Measurements from ENCODE around the gene ITFG2. TPM values are rescaled to one million over a fixed set of nuclear protein-coding genes. Genes with fewer than 3 reads are reported as not detected.

The ITFG2 gene
- total and polyA plus RNA-seq, 2 of the 13 experiments (the other 11 are each of a cell fraction or from before 2014, with no cell fraction given), result 14.8 to 15.5 TPM

DNA sequence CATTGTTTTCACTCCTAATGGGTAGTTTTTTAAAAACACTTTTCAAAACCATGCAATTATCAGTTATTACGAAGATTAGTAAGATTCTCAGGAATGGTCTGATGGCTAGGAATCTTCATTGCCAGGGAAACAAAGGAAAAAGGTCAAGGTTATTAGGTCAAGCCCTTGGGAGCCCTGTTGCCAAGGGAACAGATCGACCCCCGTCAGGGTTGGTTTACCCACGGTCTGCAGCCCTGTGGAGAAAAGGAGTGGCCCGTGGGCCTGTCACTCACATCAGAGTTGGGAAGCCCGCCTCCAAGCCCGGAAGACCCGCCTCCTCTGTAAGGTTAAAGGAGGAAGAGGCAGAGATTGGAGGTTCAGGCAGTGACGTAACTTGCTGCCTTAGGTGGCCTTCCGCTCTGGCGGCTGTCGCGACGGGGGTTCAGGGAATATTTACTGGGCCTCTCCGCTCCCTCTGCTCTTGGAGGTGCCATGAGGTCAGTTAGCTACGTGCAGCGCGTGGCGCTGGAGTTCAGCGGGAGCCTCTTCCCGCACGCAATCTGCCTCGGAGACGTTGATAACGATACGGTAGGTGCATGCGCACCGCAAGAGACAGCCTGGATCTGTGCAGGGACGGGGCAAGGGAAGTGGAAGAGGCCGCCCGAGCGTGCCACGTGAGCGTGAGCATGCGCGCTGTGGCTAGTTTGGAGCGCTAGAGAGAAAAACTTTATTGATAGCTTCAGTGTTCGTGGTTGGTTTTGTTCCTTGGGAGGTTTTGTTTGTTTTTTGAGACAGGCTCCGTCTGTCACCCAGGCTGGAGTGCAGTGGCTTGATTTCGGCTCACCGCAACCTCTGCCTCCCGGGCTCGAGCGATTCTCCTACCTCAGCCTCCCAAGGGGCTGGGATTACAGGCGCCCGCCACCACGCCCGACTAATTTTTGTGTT is at the start of gene ITFG2 (continued):
- TF ChIP-seq, protein P1, sequence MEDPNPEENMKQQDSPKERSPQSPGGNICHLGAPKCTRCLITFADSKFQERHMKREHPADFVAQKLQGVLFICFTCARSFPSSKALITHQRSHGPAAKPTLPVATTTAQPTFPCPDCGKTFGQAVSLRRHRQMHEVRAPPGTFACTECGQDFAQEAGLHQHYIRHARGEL (CRISPR knock-in tag; IDR thresholded peaks at IDR 0.05), result no peak
- peak; percentile 93 for TF ChIP-seq SP2 (CRISPR knock-in tag; IDR thresholded peaks at IDR 0.05)
- peak; percentile 53; the same call in 1 of the 2 replicates for TF ChIP-seq SMAD3 (CRISPR knock-in tag; IDR thresholded peaks at IDR 0.05)
- peak; percentile 74 for TF ChIP-seq ZNF143 (CRISPR knock-in tag; IDR thresholded peaks at IDR 0.05)
- TF ChIP-seq RFX3 (CRISPR knock-in tag; IDR thresholded peaks at IDR 0.05), result peak; percentile 98
- TF ChIP-seq ASH2L (IDR thresholded peaks at IDR 0.05; ENCODE audit: insufficient read length, low read depth, low read length), result peak; percentile 95
- TF ChIP-seq, protein P2, sequence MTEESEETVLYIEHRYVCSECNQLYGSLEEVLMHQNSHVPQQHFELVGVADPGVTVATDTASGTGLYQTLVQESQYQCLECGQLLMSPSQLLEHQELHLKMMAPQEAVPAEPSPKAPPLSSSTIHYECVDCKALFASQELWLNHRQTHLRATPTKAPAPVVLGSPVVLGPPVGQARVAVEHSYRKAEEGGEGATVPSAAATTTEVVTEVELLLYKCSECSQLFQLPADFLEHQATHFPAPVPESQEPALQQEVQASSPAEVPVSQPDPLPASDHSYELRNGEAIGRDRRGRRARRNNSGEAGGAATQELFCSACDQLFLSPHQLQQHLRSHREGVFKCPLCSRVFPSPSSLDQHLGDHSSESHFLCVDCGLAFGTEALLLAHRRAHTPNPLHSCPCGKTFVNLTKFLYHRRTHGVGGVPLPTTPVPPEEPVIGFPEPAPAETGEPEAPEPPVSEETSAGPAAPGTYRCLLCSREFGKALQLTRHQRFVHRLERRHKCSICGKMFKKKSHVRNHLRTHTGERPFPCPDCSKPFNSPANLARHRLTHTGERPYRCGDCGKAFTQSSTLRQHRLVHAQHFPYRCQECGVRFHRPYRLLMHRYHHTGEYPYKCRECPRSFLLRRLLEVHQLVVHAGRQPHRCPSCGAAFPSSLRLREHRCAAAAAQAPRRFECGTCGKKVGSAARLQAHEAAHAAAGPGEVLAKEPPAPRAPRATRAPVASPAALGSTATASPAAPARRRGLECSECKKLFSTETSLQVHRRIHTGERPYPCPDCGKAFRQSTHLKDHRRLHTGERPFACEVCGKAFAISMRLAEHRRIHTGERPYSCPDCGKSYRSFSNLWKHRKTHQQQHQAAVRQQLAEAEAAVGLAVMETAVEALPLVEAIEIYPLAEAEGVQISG (CRISPR knock-in tag; IDR thresholded peaks at IDR 0.05), result peak; percentile 92
- TF ChIP-seq, protein P3, sequence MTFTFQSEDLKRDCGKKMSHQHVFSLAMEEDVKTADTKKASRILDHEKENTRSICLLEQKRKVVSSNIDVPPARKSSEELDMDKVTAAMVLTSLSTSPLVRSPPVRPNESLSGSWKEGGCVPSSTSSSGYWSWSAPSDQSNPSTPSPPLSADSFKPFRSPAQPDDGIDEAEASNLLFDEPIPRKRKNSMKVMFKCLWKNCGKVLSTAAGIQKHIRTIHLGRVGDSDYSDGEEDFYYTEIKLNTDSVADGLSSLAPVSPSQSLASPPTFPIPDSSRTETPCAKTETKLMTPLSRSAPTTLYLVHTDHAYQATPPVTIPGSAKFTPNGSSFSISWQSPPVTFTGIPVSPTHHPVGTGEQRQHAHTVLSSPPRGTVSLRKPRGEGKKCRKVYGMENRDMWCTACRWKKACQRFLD (CRISPR knock-in tag; IDR thresholded peaks at IDR 0.05; ENCODE audit: borderline replicate concordance), result peak; percentile 75; the same call in 1 of the 2 replicates
- TF ChIP-seq TCF7L2 (IDR thresholded peaks at IDR 0.05; ENCODE audit: low read depth, low read length), result no peak
- peak; percentile 82; the same call in 1 of the 2 replicates for TF ChIP-seq FOXK1 (CRISPR knock-in tag; IDR thresholded peaks at IDR 0.05; ENCODE audit: borderline replicate concordance, low read depth)
- TF ChIP-seq TCF7 (IDR thresholded peaks at IDR 0.05; ENCODE audit: low read depth), result no peak
- TF ChIP-seq, protein P4, sequence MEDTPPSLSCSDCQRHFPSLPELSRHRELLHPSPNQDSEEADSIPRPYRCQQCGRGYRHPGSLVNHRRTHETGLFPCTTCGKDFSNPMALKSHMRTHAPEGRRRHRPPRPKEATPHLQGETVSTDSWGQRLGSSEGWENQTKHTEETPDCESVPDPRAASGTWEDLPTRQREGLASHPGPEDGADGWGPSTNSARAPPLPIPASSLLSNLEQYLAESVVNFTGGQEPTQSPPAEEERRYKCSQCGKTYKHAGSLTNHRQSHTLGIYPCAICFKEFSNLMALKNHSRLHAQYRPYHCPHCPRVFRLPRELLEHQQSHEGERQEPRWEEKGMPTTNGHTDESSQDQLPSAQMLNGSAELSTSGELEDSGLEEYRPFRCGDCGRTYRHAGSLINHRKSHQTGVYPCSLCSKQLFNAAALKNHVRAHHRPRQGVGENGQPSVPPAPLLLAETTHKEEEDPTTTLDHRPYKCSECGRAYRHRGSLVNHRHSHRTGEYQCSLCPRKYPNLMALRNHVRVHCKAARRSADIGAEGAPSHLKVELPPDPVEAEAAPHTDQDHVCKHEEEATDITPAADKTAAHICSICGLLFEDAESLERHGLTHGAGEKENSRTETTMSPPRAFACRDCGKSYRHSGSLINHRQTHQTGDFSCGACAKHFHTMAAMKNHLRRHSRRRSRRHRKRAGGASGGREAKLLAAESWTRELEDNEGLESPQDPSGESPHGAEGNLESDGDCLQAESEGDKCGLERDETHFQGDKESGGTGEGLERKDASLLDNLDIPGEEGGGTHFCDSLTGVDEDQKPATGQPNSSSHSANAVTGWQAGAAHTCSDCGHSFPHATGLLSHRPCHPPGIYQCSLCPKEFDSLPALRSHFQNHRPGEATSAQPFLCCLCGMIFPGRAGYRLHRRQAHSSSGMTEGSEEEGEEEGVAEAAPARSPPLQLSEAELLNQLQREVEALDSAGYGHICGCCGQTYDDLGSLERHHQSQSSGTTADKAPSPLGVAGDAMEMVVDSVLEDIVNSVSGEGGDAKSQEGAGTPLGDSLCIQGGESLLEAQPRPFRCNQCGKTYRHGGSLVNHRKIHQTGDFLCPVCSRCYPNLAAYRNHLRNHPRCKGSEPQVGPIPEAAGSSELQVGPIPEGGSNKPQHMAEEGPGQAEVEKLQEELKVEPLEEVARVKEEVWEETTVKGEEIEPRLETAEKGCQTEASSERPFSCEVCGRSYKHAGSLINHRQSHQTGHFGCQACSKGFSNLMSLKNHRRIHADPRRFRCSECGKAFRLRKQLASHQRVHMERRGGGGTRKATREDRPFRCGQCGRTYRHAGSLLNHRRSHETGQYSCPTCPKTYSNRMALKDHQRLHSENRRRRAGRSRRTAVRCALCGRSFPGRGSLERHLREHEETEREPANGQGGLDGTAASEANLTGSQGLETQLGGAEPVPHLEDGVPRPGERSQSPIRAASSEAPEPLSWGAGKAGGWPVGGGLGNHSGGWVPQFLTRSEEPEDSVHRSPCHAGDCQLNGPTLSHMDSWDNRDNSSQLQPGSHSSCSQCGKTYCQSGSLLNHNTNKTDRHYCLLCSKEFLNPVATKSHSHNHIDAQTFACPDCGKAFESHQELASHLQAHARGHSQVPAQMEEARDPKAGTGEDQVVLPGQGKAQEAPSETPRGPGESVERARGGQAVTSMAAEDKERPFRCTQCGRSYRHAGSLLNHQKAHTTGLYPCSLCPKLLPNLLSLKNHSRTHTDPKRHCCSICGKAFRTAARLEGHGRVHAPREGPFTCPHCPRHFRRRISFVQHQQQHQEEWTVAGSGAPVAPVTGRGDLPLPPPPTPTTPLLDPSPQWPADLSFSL (CRISPR knock-in tag; IDR thresholded peaks at IDR 0.05), result no peak
- TF ChIP-seq GABPB1 (CRISPR knock-in tag; IDR thresholded peaks at IDR 0.05), result peak; percentile 96
- peak; percentile 43; the same call in 1 of the 2 replicates for TF ChIP-seq ZNF460 (CRISPR knock-in tag; IDR thresholded peaks at IDR 0.05; ENCODE audit: borderline replicate concordance)
- no peak for TF ChIP-seq ZNF879 (CRISPR knock-in tag; IDR thresholded peaks at IDR 0.05)
- TF ChIP-seq, protein P5, sequence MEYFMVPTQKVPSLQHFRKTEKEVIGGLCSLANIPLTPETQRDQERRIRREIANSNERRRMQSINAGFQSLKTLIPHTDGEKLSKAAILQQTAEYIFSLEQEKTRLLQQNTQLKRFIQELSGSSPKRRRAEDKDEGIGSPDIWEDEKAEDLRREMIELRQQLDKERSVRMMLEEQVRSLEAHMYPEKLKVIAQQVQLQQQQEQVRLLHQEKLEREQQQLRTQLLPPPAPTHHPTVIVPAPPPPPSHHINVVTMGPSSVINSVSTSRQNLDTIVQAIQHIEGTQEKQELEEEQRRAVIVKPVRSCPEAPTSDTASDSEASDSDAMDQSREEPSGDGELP (IDR thresholded peaks at IDR 0.05; ENCODE audit: borderline replicate concordance, low read depth), result no peak
- no peak for TF ChIP-seq SNRNP70 (IDR thresholded peaks at IDR 0.05; ENCODE audit: low read depth, low read length)
